HEK293T (cell line): ENCODE data around the gene LPIN2.

ENCODE experiments used
- CTCF ChIA-PET: fragments of 350-600 bp; formaldehyde crosslinking; extraction: SDS; loops from one replicate; lab custom pipeline; 2021; ENCODE audit warnings: antibody characterized with exemption, inconsistent platforms; lab: Yijun Ruan, JAX
- POLR2A ChIA-PET: fragments of 350-600 bp; formaldehyde crosslinking; extraction: SDS; loops from one replicate; lab custom pipeline; 2020; ENCODE audit warnings: antibody characterized with exemption, inconsistent platforms; lab: Yijun Ruan, JAX
- DNase-seq: peaks from one replicate; pipeline ENCODE4 v3.0.0; 2012; ENCODE audit warnings: mixed read lengths; ENCODE audit errors: extremely low spot score
- ARNT ChIP-seq: fragments of 450-650 bp; IDR thresholded peaks from 2 replicates; pipeline ENCODE4 v1.6.1; 2017; ENCODE audit warnings: mild to moderate bottlenecking
- BHLHE40 ChIP-seq: fragments of 450-650 bp; IDR thresholded peaks from 2 replicates; pipeline ENCODE4 v1.6.1; 2016; ENCODE audit warnings: mild to moderate bottlenecking, moderate library complexity, borderline replicate concordance
- CTBP1 ChIP-seq: fragments of 450-650 bp; IDR thresholded peaks from 2 replicates; pipeline ENCODE4 v1.6.1; 2016; ENCODE audit warnings: borderline replicate concordance
- ELF4 ChIP-seq: fragments of 450-650 bp; IDR thresholded peaks from 2 replicates; pipeline ENCODE4 v1.6.1; 2017; ENCODE audit warnings: antibody characterized with exemption
- FOXA1 ChIP-seq: fragments of 450-650 bp; IDR thresholded peaks from 2 replicates; pipeline ENCODE4 v1.6.1; 2016; ENCODE audit warnings: mild to moderate bottlenecking
- FOXK2 ChIP-seq: fragments of 450-650 bp; IDR thresholded peaks from 2 replicates; pipeline ENCODE4 v1.6.1; 2016; ENCODE audit warnings: mild to moderate bottlenecking
- FOXM1 ChIP-seq: fragments of 450-650 bp; IDR thresholded peaks from 2 replicates; pipeline ENCODE4 v1.6.1; 2017; ENCODE audit warnings: mild to moderate bottlenecking, borderline replicate concordance
- HDGF ChIP-seq: fragments of 450-650 bp; IDR thresholded peaks from 2 replicates; pipeline ENCODE4 v1.6.1; 2017; ENCODE audit warnings: antibody characterized with exemption, borderline replicate concordance
- L3MBTL2 ChIP-seq: fragments of 450-650 bp; conservative IDR thresholded peaks from 2 replicates; pipeline ENCODE4 v1.6.1; 2016; ENCODE audit warnings: mild to moderate bottlenecking
- LEF1 ChIP-seq: fragments of 450-650 bp; IDR thresholded peaks from 2 replicates; pipeline ENCODE4 v1.6.1; 2017; ENCODE audit warnings: mild to moderate bottlenecking, borderline replicate concordance
- NFRKB ChIP-seq: fragments of 450-650 bp; IDR thresholded peaks from 2 replicates; pipeline ENCODE4 v1.6.1; 2016; ENCODE audit warnings: mild to moderate bottlenecking, moderate library complexity
- PKNOX1 ChIP-seq: fragments of 450-650 bp; IDR thresholded peaks from 2 replicates; pipeline ENCODE4 v1.6.1; 2016
- SP1 ChIP-seq: fragments of 450-650 bp; IDR thresholded peaks from 2 replicates; pipeline ENCODE4 v1.6.1; 2017
- SUZ12 ChIP-seq: fragments of 450-650 bp; IDR thresholded peaks from 2 replicates; pipeline ENCODE4 v1.6.1; 2016; ENCODE audit warnings: mild to moderate bottlenecking
- TARDBP ChIP-seq: fragments of 450-650 bp; IDR thresholded peaks from 2 replicates; pipeline ENCODE4 v1.6.1; 2016
- ZNF384 ChIP-seq: fragments of 450-650 bp; IDR thresholded peaks from 2 replicates; pipeline ENCODE4 v1.6.1; 2016

The LPIN2 gene

DNA sequence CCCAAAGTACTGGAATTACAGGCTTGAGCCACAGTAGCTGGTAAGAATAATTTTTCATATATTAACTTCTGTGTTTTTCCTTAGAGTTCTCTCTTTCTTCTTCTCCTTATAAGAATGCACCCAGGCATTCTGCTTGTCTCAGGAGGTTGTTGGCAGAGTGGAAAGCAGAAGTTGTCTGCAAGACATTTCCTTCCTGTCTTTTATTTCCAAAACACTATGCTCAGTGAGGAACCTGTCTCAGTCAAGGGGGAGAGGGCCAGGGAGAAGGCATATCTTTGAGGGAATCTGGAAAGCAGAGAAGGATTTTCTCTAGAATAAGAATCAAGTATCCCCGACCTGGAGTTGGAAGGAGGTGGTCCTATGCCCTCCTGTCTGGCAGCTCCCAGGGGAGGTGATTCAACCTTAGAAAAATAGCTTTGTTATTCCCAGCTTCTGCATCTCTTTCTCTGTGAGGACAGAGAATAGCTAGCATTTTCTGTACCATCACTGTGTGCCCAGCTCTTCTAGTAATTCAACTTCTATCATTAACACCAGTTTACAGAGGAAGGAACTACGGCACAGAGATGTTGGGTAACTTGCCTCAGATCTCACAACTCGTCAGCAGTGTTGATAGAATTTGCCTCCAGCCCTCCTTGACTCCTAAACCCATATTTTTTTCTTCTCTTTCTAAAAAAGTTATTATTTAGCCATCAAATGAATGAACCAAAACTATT lies 3.8 kb upstream of the LPIN2 start:
- no peak for TF ChIP-seq ARNT
- no peak for TF ChIP-seq PKNOX1
- TF ChIP-seq CTBP1 = no peak
- TF ChIP-seq SP1 = no peak
- no peak for TF ChIP-seq HDGF
- TF ChIP-seq BHLHE40 = no peak
- ChIA-PET POLR2A (no interaction called here), CTCF (no interaction called here)
- DNase-seq = no peak

- CTCF ChIA-PET = no interaction called here
- DNase-seq = no peak
- no peak for TF ChIP-seq ELF4
- TF ChIP-seq FOXM1 = no peak
- no peak for TF ChIP-seq CTBP1
- no peak for TF ChIP-seq TARDBP
- TF ChIP-seq L3MBTL2 = no peak
- TF ChIP-seq NFRKB = no peak
- TF ChIP-seq LEF1 = no peak
- no peak for TF ChIP-seq PKNOX1
- TF ChIP-seq SP1 = no peak
- no peak for TF ChIP-seq FOXK2
- no peak for TF ChIP-seq SUZ12
- TF ChIP-seq ZNF384 = no peak
- TF ChIP-seq BHLHE40 = no peak
- TF ChIP-seq FOXA1 = no peak
- no peak for TF ChIP-seq ARNT
- TF ChIP-seq HDGF = no peak
- POLR2A ChIA-PET = no interaction called here
Observed at GRCh38 chr18:3015851-3016250, 2.9 kb upstream of the LPIN2 start.

- TF ChIP-seq ELF4 (no peak), NFRKB (no peak), LEF1 (no peak), ZNF384 (no peak), FOXM1 (no peak), SUZ12 (no peak), PKNOX1 (no peak), FOXA1 (no peak), TARDBP (no peak), L3MBTL2 (no peak), FOXK2 (no peak), CTBP1 (no peak), SP1 (no peak), ARNT (no peak), HDGF (no peak), BHLHE40 (no peak)
- CTCF ChIA-PET = no interaction called here
- POLR2A ChIA-PET = no interaction called here
- no peak for DNase-seq
Observed at GRCh38 chr18:3015204-3015592, 2.3 kb upstream of the LPIN2 start.

GRCh38 chr18:3014503-3015203 lies 1.7 kb upstream of the LPIN2 start:
- POLR2A ChIA-PET = no interaction called here

More at GRCh38 chr18:3014503-3015203, 1.7 kb upstream of the LPIN2 start:
- TF ChIP-seq SUZ12 (no peak), L3MBTL2 (no peak), ELF4 (no peak), ZNF384 (no peak), BHLHE40 (no peak), LEF1 (no peak), FOXK2 (no peak), FOXA1 (no peak), HDGF (no peak), CTBP1 (no peak), PKNOX1 (no peak), TARDBP (no peak), NFRKB (no peak), ARNT (no peak), SP1 (no peak), FOXM1 (no peak)
- DNase-seq = no peak
- CTCF ChIA-PET = no interaction called here
